PFSK-1 (cell line): ENCODE measurements around the gene VPS11.

Experiments used
- POLR2AphosphoS5 ChIP-seq: IDR thresholded peaks from 2 replicates; pipeline ENCODE4 v1.6.1; 2012; ENCODE audit warnings: low read depth, mild to moderate bottlenecking, control low read depth, low read length, moderate library complexity
- SIN3A ChIP-seq: IDR thresholded peaks from 2 replicates; pipeline ENCODE4 v1.6.1; 2012; ENCODE audit warnings: mild to moderate bottlenecking, low read length, moderate library complexity, borderline replicate concordance; ENCODE audit not compliant: insufficient read depth
- TAF1 ChIP-seq: IDR thresholded peaks from 2 replicates; pipeline ENCODE4 v1.6.1; 2012; ENCODE audit warnings: low read length, control low read depth, borderline replicate concordance; ENCODE audit not compliant: insufficient read depth

- no peak for TF ChIP-seq TAF1
- TF ChIP-seq POLR2AphosphoS5 = no peak
- peak; percentile 25; the same call in 1 of the 2 replicates for TF ChIP-seq SIN3A
Observed at GRCh38 chr11:119120639-119121007, 53.0 kb downstream of the VPS11 start.
